ENCODE data around the gene FADS6.
"Not testable (repeated sequence)": the region's sequence is repeated elsewhere in the genome, so short reads cannot be mapped to it uniquely, and the experiment has no call there.

Gene FADS6

DNA sequence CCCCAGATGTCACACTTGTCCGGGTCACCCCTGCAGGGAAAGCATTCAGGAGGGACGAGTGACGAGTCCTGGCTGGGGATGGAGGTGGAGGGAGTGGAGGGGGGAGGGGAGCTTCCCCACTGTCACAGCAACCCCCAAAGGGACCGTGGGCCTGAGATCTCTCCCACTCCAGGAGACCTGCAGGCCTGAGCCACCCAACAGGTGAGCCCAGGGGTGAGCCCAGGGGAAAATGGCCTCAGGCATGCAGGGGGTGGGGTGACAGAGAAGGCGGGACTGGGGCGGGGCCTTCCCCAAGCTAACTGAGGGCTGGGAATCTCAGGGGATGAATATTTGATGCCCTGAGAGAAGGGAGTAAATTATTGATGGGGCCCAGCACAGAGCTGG, 27.2 kb upstream of the FADS6 start:
- DNase-seq = no peak

DNA sequence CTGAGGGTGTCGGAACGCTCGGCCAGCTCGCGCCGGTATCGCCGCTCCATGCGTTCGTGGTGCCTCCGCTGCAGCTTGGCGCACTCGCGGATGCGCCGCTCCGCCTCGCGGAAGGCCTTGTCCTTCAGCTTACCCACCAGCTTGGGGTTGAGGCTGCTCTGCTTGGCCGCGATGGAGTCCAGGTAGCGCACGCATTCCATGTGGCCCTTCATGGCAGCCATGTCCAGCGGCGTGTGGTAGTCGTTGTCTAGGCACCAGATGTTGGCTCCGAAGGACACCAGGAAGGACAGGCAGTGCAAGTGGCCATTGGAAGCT, 26.8 kb upstream of the FADS6 start:
- no peak for DNase-seq

DNA sequence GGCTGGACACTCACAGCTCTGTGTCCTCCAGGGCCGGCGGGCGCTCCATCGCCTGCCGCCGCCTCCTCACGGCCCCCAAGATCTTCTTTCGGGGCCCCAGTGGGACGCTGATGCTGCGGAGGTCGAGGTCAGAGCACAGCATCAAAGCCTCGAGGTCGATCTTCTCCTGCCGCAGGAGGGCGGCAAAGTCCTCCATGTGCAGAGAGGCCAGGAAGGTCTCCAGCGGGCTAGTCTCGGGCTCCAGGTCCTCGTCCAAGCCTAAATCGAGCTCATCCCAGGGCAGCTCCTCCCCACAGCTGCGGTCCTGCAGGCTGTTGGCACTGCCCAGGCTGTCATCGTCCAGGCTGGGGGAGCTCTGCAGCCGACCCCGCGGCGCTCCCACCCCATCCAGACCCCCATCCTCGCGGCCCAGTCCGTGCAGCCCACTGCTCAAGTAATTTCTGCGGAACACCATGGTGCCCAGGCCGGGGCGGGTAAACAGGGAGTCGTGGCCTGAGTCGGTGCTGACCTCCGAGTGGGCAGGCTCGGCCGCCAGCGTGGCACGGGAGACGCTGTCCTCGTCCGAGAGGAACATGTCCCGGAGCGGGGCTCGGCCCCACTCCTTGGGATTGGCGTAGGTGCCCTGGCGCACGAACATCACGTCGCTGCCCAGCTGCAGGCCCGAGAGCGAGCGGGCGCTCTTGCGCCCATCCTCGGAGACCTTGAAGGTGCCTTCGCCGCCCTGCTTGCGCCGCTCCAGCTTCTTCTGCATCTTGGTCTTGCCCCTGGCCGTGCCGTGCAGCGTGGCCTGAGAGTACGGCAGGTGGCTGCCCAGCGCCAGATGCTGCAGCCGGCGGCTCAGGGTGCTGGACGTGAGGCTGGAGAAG, 26.2 kb upstream of the FADS6 start:
- no peak for DNase-seq

GRCh38 chr17:74918906-74919305, 25.5 kb upstream of the FADS6 start:
- no peak for DNase-seq

GRCh38 chr17:74917430-74917829, 24.0 kb upstream of the FADS6 start:
- no peak for DNase-seq

- no peak for DNase-seq
Observed at GRCh38 chr17:74916851-74917199, 23.4 kb upstream of the FADS6 start.

DNA sequence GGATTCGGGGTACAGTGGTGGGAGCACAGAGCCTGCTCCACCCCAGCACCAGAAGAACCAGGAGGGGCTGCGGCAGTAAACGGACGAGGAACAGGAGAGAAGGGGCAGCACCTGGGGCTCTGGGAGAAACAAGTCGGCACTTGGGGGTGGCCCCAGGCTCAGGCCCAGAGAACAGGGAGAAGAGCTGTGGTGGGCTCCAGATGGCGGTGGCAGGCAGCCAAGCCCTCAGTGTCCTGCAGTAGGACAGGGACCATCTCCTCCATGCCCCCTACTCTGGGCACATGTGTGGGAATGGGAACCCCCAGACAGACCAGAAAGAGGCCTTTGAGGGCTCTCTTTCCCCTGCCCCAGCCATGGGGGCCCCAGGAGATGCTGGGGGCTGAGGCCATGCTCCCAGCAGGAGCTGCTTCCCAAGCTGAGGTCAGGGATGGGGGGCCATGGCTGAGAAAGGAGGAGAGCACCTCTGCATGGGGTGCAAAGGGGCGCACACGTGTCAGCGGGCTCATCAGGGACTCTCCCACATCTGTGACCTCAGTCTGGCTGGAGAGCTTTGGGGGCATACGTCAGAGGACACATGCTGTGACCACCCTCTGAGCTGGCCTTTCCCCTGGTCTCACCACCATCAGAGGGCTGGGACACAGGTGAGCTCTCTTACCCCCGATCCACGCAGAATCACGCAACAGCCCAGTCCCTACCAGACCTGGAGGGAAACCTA, 22.9 kb upstream of the FADS6 start:
- no peak for DNase-seq

DNA sequence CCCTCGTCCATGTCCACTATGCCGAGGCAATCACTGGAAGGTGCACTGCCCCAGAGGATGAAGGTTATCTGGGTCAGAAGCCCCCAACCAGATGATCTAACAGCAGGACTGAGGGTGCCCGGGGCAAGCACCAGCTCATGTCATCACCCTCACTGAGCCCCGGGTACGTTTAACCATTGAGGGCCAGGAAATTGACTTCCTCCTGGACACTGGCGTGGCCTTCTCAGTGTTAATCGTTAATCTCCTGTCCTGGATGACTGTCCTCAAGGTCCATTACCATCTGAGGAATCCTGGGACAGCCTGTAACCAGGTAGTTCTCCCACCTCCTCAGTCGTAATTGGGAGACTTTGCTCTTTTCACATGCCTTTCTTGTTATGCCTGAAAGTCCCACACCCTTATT, 18.0 kb upstream of the FADS6 start:
- not testable (repeated sequence) for DNase-seq

- not testable (repeated sequence) for DNase-seq
Observed at GRCh38 chr17:74909097-74909496, 15.7 kb upstream of the FADS6 start.

DNA sequence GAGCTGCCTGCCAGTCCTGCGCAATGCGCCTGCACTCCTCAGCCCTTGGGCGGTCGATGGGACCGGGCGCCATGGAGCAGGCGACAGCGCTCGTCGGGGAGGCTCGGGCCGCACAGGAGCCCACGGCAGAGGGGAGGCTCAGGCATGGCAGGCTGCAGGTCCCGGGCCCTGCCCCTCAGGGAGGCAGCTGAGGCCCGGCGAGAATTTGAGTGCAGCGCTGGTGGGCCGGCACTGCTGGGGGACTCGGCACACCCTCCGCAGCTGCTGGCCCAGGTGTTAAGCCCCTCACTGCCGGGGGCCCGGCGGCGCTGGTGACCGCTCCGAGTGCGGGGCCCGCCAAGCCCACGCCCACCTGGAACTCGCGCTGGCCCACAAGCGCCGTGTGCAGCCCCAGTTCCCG, 13.6 kb upstream of the FADS6 start:
- no peak for DNase-seq

DNA sequence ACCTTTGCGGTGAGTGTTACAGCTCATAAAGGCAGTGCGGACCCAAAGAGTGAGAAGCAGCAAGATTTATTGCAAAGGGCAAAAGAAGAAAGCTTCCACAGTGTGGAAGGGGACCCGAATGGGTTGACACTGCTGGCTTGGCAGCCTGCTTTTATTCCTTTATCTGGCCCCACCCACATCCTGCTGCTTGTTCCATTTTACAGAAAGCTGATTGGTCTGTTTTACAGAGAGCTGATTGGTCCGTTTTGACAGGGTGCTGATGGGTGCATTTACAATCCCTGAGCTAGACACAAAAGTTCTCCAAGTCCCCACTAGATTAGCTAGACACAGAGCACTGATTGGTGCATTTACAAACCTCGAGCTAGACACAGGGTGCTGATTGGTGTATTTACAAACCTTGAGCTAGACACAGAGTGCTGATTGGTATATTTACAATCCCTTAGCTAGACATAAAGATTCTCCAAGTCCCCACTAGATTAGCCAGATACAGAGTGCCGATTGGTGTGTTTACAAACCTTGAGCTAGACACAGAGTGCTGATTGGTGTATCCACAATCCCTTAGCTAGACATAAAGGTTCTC, 12.9 kb upstream of the FADS6 start:
- DNase-seq = not testable (repeated sequence)

GRCh38 chr17:74904687-74905409, 11.4 kb upstream of the FADS6 start:
- no peak for DNase-seq

- DNase-seq = no peak
Observed at GRCh38 chr17:74903671-74904070, 10.2 kb upstream of the FADS6 start.

GRCh38 chr17:74903034-74903433, 9.6 kb upstream of the FADS6 start:
- no peak for DNase-seq

DNA sequence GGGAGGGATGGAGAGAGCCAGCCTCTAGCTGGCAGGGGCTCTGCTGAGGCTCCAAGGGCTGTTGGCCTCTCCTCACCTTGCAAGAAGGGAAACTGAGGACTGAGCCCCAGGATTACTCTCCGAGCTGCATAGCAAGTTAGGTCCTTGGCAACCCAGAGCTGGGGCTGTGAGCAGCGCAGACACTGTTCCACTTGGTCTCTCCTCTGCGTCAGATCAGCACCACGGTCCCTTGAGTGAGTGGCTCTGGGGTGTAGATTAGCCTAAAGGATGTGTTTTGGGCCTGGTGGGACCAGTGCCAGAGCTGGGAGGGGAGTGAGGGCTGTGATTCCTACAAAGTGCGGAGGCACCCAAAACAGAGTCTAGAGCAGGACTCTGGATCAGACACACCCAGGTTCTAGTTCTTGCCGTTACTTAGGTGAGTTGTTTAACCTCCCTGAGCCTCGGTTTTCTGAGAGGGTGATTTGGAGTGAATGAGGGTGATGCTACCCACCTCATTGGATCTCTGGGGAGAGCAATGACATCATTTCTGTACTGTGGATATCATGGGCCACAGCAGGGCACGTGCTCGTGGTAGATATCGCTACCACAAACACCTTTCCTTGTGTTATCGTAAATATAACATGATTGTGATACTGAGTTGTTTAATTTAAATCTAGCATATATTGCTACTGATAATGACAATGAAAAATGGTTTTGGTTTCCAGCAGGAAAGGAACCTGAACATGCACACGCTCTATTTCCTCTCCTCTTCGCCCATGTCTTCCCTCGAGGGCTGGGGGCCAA, 8.1 kb upstream of the FADS6 start:
- no peak for DNase-seq

- DNase-seq = no peak
Observed at GRCh38 chr17:74900208-74900607, 6.8 kb upstream of the FADS6 start.

GRCh38 chr17:74898376-74898946, 5.0 kb upstream of the FADS6 start:
- no peak for DNase-seq

DNA sequence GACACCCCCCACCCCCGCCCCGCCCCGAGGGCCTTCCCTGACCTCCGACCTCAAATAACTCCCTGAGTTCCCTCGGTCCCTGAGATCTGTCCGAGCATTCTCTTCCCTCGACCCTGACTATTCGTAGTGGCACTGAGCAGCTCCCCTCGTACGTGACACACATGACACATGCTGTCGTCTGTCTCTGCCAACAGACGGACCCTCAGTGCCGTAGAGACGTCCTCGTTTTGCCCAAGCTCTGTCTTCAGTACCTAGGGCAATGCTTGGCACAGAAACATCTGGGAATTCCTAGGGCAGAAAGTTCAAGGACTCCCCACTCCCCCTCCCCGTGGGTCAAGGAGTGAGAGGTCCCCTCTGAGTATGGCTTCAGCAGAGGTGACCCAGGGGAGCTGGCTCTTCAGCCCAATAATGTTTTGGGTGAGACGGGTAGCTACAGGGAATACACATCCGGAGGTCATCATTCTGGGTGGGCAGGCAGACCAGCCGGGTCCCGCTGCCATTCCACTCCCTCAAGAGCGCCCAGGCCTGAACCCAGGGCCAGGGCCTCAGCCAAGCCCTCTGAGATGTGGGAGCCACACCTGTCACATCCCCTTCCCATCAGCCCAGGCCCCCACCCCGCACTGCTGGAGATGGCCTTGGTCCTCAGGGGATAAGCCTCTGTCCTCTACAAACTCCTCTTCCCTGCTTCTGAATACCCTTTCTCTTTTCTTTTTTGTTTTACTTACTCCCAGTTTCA, 671 bp upstream of the FADS6 start:
- no peak for DNase-seq

DNA sequence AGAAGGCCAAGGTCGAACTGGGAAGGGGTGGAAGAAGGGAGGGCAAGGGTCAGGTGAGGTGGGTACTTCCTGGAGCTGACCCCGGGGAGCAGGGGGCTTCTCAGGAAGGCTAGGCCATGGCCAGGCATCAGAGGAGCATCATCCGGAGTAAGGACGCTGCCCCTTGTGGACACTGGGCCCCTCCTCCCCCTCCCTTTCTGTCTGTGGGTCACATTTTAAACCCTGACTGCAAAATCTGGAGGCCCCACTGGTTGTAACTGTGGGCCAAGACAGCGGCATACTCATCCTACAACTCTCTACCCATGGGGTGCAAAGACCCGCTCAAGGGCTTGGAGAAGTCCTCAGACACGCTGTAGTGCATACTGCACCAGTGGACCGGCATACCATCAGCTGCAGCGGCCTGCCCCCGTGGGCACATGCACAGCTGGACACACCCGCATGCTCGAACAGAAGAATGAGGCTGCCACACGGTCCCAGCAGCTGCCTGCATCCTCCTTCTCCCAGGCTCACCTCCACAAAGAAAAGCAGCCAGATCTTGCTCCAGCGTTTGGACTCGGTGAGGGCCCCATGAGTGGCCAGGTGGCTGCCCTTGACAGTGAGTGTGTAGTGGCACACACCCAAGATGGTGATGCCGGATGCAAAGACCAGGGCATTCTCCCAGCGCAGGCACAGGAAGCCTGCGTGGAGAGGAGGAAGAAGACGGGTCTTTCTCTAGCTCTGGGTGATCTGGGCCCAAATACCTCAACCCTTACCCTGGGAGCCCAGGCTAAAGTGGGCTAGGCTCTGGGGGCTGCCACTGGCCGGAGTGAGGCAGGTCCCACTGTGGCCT, 1.2 kb downstream of the FADS6 start:
- DNase-seq = no peak

GRCh38 chr17:74890554-74890953, 2.9 kb downstream of the FADS6 start:
- no peak for DNase-seq

DNA sequence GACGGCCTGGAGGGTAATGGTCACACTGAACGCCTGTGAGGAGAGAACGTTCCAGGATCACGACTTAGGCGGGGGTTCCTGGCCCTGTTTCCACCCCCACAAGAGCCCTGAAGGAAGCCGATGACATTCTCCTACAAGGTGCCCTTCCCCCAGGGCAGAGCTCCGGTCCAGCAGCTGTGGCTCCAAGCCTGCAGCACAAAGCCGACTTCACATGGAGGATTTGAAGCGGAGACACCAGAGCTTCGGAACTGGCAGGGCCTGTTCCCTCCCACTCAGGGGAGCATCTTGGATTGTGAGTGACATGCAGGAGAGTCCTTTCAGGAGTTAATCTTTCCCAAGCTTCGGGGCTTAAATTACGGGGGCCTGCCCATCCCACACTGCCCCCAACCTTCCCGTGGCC, 5.0 kb downstream of the FADS6 start:
- DNase-seq = no peak

Data from SHP77 treated with DMSO at 0.1 percent for 48 hours (cell line).